DND-41 (cell line): Measurements from ENCODE around the gene MOB3B.

Experiments
- CTCF ChIP-seq: IDR thresholded peaks from 2 replicates; pipeline ENCODE4 v1.5.1; 2012; ENCODE audit warnings: borderline replicate concordance, low read length, moderate library complexity, mild to moderate bottlenecking; ENCODE audit not compliant: poor library complexity, severe bottlenecking; ENCODE audit errors: extremely low read depth
- EZH2 ChIP-seq: IDR thresholded peaks from 3 replicates; pipeline ENCODE4 v1.6.1; 2012; ENCODE audit warnings: borderline replicate concordance, low read depth, mild to moderate bottlenecking, moderate library complexity, low read length, inconsistent platforms; ENCODE audit not compliant: severe bottlenecking

- TF ChIP-seq CTCF (no peak), EZH2 (no peak)
Measured at GRCh38 chr9:27462434-27462833, 67.2 kb downstream of the MOB3B start.
